AG09309 (cell line): ENCODE data around the gene SUN2.

Experiments used
- DNase-seq: peaks from one replicate; pipeline ENCODE4 v3.0.0-alpha.2; 2010; ENCODE audit warnings: low read depth
- H3K4me3 ChIP-seq: 2 replicates; pipeline ENCODE4 v1.5.1; 2011; ENCODE audit warnings: mild to moderate bottlenecking, low read depth, low read length, moderate library complexity; ENCODE audit not compliant: control insufficient read depth
- CTCF ChIP-seq: IDR thresholded peaks from 2 replicates; pipeline ENCODE4 v1.5.1; 2011; ENCODE audit warnings: mild to moderate bottlenecking, low read depth, low read length, inconsistent platforms; ENCODE audit not compliant: insufficient read depth, control insufficient read depth; ENCODE audit errors: missing control alignments

The SUN2 gene

DNA sequence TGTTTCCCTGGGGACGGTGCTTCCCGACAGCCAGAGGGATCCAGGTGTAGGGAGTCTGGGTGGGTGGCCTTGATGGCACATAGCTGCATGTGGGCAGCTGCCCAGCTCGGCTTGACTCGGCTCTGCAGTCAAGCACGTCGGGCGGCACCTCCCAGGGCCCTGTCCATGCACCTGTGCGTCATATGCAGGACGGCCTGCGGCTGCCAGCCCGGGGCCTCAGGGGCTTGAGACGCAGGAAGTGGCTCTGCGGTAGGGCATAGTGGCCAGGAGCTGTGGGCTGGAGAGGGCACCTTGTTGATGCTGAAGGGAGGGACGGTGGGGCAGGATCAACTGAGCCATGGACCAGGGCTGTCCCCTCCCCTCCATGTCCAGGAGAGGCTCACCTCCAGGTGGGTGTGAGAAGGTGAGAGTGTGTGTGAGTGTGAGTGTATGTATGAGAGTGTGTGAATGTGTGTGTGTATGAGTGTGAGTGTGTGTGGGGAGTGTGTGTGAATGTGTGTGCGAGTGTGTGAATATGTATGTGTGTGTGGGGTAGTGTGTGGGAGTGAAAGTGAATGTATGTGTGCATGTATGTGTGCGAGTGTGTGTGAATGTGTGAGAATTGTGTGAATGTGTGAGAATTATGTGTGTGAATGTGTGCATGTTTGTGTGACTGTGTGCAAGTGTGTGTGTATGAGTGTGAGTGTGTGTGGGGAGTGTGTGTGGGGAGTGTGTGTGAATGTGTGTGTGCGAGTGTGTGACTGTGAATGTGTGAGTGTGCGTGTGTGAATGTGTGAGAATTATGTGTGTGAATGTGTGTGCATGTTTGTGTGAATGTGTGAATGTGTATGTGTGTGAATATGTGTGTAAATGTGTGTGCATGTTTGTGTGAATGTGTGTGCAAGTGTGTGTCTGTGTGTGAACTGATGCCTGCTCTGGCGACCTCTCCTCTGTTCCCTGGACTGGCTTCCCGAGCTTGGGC is 5.7 kb upstream of the SUN2 start:
- DNase-seq: no peak
- no peak overlapping the region for H3K4me3 ChIP-seq
- no peak for TF ChIP-seq CTCF

DNA sequence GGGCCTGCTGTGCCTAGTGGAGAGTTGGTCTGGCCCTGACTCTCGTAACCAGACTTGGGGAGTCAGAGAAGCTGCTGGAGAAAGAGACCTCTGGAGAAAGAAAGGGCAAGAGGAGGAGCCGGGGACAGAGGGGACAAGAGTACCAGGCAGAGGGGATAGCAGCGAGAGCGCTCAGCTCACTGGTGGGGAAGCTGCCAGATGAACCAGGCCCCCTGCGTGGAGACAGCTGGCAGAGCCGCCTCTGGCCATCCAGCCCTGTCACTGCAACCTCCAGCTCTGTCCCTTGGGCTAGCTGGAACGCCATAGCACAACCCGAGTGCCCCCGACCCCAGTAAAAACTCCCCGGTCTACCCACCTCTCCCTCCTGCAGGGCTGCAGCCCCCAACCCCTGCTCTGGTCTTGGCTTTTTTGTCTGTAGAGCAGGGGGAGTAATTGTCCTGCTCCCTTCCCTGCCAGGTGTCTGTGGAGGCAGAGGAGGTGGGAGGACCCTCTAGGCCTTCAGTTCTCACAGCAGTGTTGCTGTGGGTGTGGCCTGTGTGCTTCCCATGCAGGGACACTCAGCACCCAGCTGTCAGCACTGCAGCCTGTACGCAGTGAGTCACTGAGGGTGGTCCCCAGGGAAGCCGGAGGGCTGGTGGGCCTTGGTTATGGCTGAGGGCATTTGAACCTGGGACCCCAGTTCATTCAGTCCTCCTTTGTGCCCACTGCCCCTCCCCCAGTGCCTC is 4.8 kb upstream of the SUN2 start:
- H3K4me3 ChIP-seq: no peak overlapping the region
- TF ChIP-seq CTCF: no peak
- DNase-seq: no peak

GRCh38 chr22:38759005-38759404 is 3.2 kb upstream of the SUN2 start:
- DNase-seq: no peak
- TF ChIP-seq CTCF: no peak
- no peak overlapping the region for H3K4me3 ChIP-seq

DNA sequence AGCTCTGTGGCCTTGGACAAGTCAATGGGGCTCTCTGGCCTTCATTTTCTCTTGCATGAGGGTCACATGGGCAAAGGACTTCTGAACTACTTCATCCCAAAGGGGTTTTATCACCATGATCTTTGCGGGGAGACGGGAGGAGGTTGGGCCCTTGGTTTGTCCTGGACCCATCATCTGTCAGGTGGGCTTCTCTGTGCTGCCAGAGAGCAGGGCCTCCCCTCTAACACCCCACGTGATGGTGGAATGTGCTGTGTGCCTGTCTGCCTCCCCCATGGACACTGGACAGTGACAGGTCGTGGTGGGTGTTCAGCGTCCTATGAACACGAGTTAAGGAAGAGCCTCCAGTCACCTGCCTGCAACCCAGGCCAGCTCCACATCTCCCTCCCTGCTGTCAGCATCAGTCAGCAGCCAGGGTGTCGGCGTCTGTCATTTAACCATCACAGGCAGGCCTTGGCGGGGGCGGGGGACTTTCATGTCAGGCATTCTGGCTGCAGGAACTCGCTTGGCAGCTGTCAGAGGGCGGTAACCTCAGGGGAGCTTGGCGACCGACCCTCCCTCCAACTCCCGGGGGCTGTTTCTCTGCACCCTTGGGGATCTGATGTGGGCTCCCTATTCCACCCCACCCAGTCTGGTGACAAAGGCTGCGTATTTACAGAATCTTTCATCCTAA is 2.6 kb upstream of the SUN2 start:
- TF ChIP-seq CTCF: no peak
- DNase-seq: no peak
- H3K4me3 ChIP-seq: no peak overlapping the region

GRCh38 chr22:38757464-38757757 is 1.6 kb upstream of the SUN2 start:
- no peak for TF ChIP-seq CTCF
- DNase-seq: no peak
- H3K4me3 ChIP-seq: no peak overlapping the region

DNA sequence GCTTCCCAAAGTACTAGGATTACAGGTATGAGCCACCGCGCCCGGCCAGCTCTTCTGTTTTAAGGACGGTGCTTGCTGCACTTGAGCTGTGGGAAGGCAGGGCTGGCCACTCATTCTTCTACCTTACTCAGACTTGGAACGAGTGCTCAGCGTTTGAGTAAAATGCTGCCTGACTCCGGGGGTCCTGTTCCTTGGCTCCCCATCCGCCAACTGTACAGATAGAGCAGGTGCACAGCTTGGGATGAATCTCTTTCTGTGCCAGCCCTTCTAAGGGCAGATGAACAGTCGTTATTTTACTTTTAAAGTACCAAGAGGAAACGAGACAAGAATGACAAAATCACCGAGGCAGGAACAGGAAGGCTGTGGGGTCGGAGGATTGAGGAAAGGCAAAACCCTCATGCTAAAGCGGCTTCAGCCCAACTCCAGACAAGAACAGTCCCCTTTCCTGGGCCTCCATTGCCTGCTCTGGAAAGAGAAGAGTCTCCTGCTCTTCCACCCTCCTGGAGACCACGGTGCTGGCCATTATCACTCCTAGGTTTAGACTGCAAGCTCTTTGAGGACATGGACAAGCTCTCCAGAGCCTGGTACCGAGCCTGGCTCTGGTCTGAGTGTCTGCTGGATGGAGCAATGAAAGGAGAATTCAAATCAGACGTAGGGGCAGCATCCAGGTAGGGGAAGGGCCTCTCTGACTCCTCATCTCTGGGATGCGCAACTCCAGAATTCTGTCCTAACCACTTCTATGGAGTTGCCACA is 1.1 kb upstream of the SUN2 start:
- H3K4me3 ChIP-seq: no peak overlapping the region; the same call in 1 of the 2 replicates
- no peak for TF ChIP-seq CTCF
- no peak for DNase-seq
